Stimulated activated naive B cell treated with anti-CD40 and anti-IgM and Interleukin-4, amounts not matched to agents 10 μg/mL and 1 μg/mL and 100 μg/mL, for 72 hours (primary cell): Measurements from ENCODE around the gene LSM2.
"Not testable (repeated sequence)": the region's sequence is repeated elsewhere in the genome, so short reads cannot be mapped to it uniquely, and the experiment has no call there.

Experiments
- ATAC-seq, 2 donors: fragments of 150-1000 bp; cut with Tn5 transposase; replicated peaks; 2 replicates each; pipeline ENCODE4 v1.10.0; 2021; ENCODE audit warnings: moderate library complexity in 1 of 2
- DNase-seq: peaks from one replicate; pipeline ENCODE4 v3.0.0; 2021
- H3K27ac Mint-ChIP-seq: one replicate; pipeline ENCODE4 v1.8.0; 2022; ENCODE audit warnings: mild to moderate bottlenecking, mixed read lengths
- H3K27me3 Mint-ChIP-seq, 2 donors: one replicate each; pipeline ENCODE4 v1.8.0; 2022; ENCODE audit warnings: mixed read lengths in 2 of 2
- H3K36me3 Mint-ChIP-seq, 2 donors: one replicate each; pipeline ENCODE4 v1.8.0; 2022; ENCODE audit warnings: mixed read lengths in 2 of 2, mild to moderate bottlenecking in 1 of 2
- H3K4me1 Mint-ChIP-seq, 2 donors: one replicate each; pipeline ENCODE4 v1.8.0; 2022; ENCODE audit warnings: mixed read lengths in 2 of 2, mild to moderate bottlenecking in 1 of 2
- H3K4me3 Mint-ChIP-seq, 2 donors: one replicate each; pipeline ENCODE4 v1.8.0; 2022; ENCODE audit warnings: mild to moderate bottlenecking in 2 of 2, mixed read lengths in 2 of 2, moderate library complexity in 1 of 2
- H3K9me3 Mint-ChIP-seq, 2 donors: one replicate each; pipeline ENCODE4 v1.8.0; 2022; ENCODE audit warnings: mixed read lengths in 2 of 2, mild to moderate bottlenecking in 1 of 2

Gene LSM2

DNA sequence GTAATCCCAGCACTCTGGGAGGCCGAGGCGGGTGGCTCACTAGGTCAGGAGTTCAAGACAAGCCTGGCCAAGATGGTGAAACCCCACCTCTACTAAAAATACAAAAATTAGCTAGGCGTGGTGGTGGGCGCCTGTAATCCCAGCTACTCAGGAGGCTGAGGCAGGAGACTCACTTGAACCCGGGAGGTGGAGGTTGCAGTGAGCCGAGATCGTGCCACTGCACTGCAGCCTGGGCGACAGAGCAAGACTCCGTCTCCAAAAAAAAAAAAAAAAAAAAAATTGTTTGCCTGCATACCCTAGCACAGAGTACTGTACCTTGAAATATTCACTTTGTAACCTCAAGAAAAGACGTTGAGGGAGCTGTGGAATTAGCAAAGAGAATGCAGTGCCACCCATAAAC lies 13.6 kb upstream of the LSM2 start:
- H3K4me1 Mint-ChIP-seq, result peaks cover 33 to 54% of the 10 kb centered on the region in 2 donors
- not testable (repeated sequence) for H3K27me3 Mint-ChIP-seq

DNA sequence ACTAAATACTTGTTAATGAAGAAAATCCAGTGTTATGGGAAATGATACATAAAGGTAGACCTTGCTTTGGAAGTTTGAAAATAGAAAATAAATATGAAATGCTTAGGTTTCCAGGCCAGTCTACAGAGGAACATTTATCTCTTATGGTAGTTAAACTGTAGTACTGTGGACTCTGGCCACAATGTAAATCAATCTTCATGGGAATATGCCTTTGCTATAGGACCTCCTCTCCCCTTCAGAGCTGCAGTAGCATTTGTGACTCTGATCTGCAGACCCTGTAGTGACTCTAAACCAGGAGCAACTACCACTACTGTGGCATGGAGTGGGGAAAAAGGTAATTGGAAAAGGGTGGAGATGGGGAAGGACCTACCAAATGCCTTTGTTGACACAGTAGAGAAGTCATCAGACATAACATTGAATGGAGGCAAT lies 13.1 kb upstream of the LSM2 start:
- H3K27ac Mint-ChIP-seq, result no peak overlapping the region
- H3K4me3 Mint-ChIP-seq, result peak overlapping the region in 1 of 2 donors; percentile 42

More for the DNA sequence above, 13.6 kb upstream of the LSM2 start:
- not testable (repeated sequence) for ATAC-seq, H3K4me3 Mint-ChIP-seq, H3K27ac Mint-ChIP-seq, DNase-seq, H3K9me3 Mint-ChIP-seq, H3K36me3 Mint-ChIP-seq

DNA sequence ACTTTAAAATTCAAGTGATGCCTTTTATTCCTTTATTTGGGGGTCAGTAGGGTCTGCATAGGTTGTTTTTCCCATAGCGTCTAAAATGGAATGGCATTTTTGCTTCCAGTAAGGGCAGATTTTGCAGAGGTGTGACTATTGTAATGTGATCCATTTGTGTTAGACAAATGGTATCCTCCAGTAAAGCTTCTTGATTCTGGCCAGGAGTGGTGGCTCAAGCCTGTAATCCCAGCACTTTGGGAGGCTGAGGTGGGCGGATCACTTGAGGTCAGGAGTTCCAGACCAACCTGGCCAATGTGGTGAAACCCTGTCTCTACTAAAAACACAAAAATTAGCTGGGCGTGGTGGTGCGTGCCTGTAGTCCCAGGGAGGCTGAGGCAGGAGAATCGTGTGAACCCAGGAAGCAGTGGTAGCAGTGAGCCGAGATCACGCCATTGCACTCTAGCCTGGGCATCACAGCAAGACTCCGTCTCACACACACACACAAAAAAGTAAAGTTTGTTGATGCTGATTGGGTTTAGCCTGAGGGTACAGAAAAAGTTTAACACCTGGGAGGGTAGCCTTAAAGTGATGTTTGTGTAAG lies 11.3 kb upstream of the LSM2 start:
- H3K9me3 Mint-ChIP-seq, ATAC-seq, H3K36me3 Mint-ChIP-seq, DNase-seq, H3K27me3 Mint-ChIP-seq: not testable (repeated sequence)
- Mint-ChIP-seq H3K4me3 (peak overlapping the region; percentile 78), H3K4me1 (peaks cover 32 to 52% of the 10 kb centered on the region in 2 donors), H3K27ac (peak overlapping the region; percentile 37)

More for the DNA sequence above, 13.1 kb upstream of the LSM2 start:
- Mint-ChIP-seq H3K9me3 (no peaks in the 10 kb centered on the region), H3K36me3 (no peaks in the 10 kb centered on the region), H3K27me3 (no peaks in the 10 kb centered on the region), H3K4me1 (peaks cover 32 to 55% of the 10 kb centered on the region in 2 donors)
- ATAC-seq, result no peak
- DNase-seq, result no peak

DNA sequence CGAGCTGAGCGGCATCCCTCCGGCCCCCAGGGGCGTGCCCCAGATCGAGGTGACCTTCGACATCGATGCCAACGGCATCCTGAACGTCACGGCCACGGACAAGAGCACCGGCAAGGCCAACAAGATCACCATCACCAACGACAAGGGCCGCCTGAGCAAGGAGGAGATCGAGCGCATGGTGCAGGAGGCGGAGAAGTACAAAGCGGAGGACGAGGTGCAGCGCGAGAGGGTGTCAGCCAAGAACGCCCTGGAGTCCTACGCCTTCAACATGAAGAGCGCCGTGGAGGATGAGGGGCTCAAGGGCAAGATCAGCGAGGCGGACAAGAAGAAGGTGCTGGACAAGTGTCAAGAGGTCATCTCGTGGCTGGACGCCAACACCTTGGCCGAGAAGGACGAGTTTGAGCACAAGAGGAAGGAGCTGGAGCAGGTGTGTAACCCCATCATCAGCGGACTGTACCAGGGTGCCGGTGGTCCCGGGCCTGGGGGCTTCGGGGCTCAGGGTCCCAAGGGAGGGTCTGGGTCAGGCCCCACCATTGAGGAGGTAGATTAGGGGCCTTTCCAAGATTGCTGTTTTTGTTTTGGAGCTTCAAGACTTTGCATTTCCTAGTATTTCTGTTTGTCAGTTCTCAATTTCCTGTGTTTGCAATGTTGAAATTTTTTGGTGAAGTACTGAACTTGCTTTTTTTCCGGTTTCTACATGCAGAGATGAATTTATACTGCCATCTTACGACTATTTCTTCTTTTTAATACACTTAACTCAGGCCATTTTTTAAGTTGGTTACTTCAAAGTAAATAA lies 10.6 kb upstream of the LSM2 start:
- Mint-ChIP-seq H3K27ac (peak overlapping the region; percentile 37), H3K4me3 (peak overlapping the region; percentile 78), H3K4me1 (peaks cover 32 to 50% of the 10 kb centered on the region in 2 donors)
- not testable (repeated sequence) for H3K9me3 Mint-ChIP-seq, ATAC-seq, H3K27me3 Mint-ChIP-seq, DNase-seq, H3K36me3 Mint-ChIP-seq

DNA sequence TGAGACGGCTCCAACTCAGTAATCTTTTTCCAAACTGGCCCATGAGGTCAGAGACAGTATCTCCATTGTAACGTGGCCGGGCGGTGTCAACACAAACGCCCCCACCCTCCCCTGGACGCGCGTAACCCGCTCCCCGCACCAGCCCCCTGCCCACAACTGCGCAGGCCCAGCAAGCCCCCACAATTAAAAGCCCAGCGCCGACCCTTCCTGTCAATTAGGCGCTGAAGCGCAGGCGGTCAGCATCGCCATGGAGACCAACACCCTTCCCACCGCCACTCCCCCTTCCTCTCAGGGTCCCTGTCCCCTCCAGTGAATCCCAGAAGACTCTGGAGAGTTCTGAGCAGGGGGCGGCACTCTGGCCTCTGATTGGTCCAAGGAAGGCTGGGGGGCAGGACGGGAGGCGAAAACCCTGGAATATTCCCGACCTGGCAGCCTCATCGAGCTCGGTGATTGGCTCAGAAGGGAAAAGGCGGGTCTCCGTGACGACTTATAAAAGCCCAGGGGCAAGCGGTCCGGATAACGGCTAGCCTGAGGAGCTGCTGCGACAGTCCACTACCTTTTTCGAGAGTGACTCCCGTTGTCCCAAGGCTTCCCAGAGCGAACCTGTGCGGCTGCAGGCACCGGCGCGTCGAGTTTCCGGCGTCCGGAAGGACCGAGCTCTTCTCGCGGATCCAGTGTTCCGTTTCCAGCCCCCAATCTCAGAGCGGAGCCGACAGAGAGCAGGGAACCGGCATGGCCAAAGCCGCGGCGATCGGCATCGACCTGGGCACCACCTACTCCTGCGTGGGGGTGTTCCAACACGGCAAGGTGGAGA lies 8.5 kb upstream of the LSM2 start, which contains the start of the genes HSPA1A and HSPA1L:
Gene HSPA1A, plus strand, starts transcription at position 519 of the 814 bp plus-strand sequence. Its CDS starts 214 bp downstream, at position 733.
Gene HSPA1L, minus strand, starts transcription at position 259 of the 814 bp plus-strand sequence. CDS start 3,311 bp downstream, outside the sequence.
- no peaks in the 10 kb centered on the region for H3K27me3 Mint-ChIP-seq
- peak within 1 kb of the TSS; percentile 97 for H3K27ac Mint-ChIP-seq
- peak within 1 kb of the TSS; percentile 96 to 99 for H3K4me3 Mint-ChIP-seq
- H3K36me3 Mint-ChIP-seq, result peaks cover 2 to 8% of the 10 kb centered on the region in 2 donors
- DNase-seq (peak; percentile 68), ATAC-seq (peak; percentile 55 to 64)
- H3K4me1 Mint-ChIP-seq, result peaks cover 25 to 38% of the 10 kb centered on the region in 2 donors
- H3K9me3 Mint-ChIP-seq, result no peaks in the 10 kb centered on the region

DNA sequence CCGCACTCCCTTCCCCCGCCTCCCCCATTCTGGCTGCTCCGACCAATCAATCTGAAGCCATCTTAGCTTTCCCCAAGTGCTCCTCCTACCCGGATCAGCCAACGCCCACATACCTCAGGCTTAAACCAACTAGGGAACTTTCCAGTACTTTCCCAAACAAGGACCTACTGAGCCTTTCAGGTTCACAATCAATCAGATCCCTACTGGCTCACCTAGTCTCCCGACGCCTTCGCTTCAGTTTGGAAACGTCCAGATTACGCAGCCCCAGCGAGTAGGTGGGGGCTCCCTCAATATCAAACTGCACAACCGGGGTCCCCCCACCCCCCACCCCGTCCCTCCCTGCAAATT lies 7.9 kb upstream of the LSM2 start:
- no peaks in the 10 kb centered on the region for H3K9me3 Mint-ChIP-seq
- no peaks in the 10 kb centered on the region for H3K27me3 Mint-ChIP-seq
- DNase-seq (peak; percentile 57), ATAC-seq (peak; percentile 68 to 69)
- H3K36me3 Mint-ChIP-seq, result peaks cover 2 to 11% of the 10 kb centered on the region in 2 donors
- peak overlapping the region; percentile 96 to 99 for H3K4me3 Mint-ChIP-seq
- H3K4me1 Mint-ChIP-seq, result peaks cover 23 to 33% of the 10 kb centered on the region in 2 donors
- peak overlapping the region; percentile 97 for H3K27ac Mint-ChIP-seq

DNA sequence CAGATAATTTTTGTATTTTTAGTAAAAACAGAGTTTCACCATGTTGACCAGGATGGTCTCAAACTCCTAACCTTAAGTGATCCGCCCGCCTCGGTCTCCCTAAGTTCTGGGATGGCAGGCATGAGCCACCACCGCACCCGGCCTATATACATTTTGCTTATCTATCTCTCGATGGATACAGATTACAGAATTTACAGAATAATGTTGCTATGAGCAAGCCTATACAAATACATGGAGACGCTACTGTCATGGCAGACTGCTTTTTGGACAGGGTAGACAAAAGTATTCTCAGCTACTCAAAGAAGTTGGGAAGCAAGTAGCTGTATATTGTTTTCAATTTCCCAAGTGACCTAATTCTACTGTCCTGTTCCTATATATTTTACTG lies 6.7 kb upstream of the LSM2 start:
- no peak for DNase-seq
- peak overlapping the region; percentile 84 to 96 for H3K4me3 Mint-ChIP-seq
- no peak overlapping the region for H3K27ac Mint-ChIP-seq
- peaks cover 21 to 33% of the 10 kb centered on the region in 2 donors for H3K4me1 Mint-ChIP-seq
- H3K36me3 Mint-ChIP-seq, result peaks cover 2 to 11% of the 10 kb centered on the region in 2 donors
- no peaks in the 10 kb centered on the region for H3K9me3 Mint-ChIP-seq
- H3K27me3 Mint-ChIP-seq, result no peaks in the 10 kb centered on the region
- no peak for ATAC-seq

DNA sequence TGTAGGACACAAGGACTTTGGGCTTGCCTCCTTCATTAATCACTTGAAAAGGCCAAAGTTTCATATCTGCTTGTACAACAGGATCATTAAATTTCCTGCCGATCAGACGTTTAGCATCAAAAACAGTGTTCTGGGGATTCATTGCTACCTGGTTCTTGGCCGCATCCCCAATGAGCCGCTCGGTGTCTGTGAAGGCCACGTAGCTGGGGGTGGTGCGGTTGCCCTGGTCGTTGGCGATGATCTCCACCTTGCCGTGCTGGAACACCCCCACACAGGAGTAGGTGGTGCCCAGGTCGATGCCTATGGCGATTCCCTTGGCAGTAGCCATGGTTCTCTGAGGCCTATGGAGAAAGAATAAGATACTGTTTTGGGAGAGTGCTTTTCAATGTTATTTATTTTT lies 4.9 kb upstream of the LSM2 start:
- Mint-ChIP-seq H3K27me3 (no peaks in the 10 kb centered on the region), H3K4me3 (no peak overlapping the region), H3K4me1 (peaks cover 12 to 25% of the 10 kb centered on the region in 2 donors), H3K36me3 (peaks cover 2 to 11% of the 10 kb centered on the region in 2 donors), H3K27ac (no peak overlapping the region), H3K9me3 (no peaks in the 10 kb centered on the region)
- ATAC-seq (no peak), DNase-seq (no peak)

DNA sequence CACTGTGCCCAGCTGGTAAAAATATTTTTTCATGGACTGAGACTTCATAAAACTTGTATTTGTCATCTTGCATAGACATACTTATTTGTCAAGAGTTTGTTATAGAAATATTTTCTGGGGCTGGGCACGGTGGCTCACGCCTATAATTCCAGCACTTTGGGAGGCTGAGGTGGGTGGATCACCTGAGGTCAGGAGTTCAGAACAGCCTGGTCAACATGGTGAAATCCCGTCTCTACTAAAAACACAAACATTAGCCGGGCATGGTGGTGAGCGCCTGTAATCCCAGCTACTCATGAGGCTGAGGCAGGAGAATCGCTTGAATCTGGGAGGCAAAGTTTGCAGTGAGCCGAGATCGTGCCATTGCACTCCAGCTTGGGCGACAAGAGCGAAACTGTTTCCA lies 1.8 kb upstream of the LSM2 start:
- H3K4me3 Mint-ChIP-seq, H3K9me3 Mint-ChIP-seq, H3K27me3 Mint-ChIP-seq, H3K27ac Mint-ChIP-seq, ATAC-seq, DNase-seq: not testable (repeated sequence)
- H3K4me1 Mint-ChIP-seq, result peaks cover 15 to 20% of the 10 kb centered on the region in 2 donors
- H3K36me3 Mint-ChIP-seq, result peaks cover 2 to 20% of the 10 kb centered on the region in 2 donors

DNA sequence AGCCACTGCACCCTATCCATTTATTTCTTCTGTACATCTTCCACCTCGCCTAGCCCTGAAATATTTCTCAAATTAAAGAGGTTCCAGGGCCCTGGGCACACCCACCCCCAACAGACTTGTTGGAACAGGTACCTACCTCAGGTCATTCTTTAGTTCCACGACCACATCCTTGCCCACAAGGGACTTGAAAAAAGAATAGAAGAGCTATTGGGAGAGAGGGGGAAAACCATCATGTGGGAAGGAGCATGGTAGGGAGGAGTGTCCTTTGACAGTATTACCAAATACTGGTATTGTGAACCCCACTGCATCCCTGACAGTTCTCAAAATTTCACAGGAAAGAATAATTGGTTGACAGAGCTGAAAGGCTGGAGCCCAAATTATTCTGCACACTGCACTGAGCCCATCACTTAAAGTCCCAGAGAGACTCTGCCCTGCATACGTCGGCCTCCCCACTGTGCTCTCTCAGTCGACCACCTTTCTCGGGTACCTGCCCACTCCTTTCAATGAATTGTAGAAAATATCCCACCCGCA lies 762 bp downstream of the LSM2 start:
- no peak for DNase-seq
- Mint-ChIP-seq H3K27ac (peak overlapping the region; percentile 98), H3K4me3 (peak overlapping the region; percentile 94 to 95), H3K4me1 (peaks cover 12 to 24% of the 10 kb centered on the region in 2 donors), H3K27me3 (no peaks in the 10 kb centered on the region), H3K9me3 (no peaks in the 10 kb centered on the region), H3K36me3 (peaks cover 12 to 28% of the 10 kb centered on the region in 2 donors)
- ATAC-seq, result peak; percentile 44 to 46

DNA sequence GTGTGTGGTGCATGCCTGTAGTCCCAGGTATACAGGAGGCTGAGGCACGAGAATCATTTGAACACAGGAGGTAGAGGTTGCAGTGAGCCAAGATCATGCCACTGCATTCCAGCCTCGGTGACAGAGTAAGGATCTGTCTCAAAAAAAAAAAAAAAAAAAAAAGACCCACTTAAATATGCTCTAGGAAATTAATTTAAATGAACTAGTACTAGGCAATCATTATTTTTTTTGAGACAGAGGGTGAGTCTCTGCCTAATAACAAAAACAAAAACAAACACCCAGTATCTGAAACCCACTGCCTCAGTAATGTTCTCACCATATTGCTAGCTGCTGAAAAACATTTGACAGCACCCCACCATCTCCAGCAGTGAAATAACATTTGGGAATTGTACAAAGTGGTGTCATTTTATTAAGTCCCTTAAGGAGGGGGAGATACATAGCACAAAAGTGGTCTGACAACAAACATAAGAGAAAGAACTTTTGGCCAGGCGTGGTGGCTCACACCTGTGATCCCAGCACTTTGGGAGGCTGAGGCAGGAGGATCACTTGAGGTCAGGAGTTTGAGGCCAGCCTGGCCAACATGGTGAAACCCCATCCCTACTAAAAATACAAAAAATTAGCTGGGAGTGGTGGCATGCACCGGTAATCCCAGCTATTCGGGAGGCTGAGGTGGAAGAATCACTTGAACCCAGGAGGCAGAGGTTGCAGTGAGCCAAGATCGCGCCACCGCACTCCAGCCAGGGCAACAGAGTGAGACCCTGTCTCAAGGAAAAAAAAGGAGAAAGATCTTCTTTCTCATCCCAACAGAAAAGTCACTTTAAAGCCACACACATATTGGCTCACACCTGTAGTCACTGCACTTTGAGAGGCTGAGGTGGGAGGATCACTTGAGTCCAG lies 5.5 kb downstream of the LSM2 start:
- DNase-seq, ATAC-seq, H3K9me3 Mint-ChIP-seq, H3K27me3 Mint-ChIP-seq, H3K4me3 Mint-ChIP-seq, H3K27ac Mint-ChIP-seq: not testable (repeated sequence)
- Mint-ChIP-seq H3K4me1 (peaks cover 13 to 35% of the 10 kb centered on the region in 2 donors), H3K36me3 (peaks cover 17 to 21% of the 10 kb centered on the region in 2 donors)

DNA sequence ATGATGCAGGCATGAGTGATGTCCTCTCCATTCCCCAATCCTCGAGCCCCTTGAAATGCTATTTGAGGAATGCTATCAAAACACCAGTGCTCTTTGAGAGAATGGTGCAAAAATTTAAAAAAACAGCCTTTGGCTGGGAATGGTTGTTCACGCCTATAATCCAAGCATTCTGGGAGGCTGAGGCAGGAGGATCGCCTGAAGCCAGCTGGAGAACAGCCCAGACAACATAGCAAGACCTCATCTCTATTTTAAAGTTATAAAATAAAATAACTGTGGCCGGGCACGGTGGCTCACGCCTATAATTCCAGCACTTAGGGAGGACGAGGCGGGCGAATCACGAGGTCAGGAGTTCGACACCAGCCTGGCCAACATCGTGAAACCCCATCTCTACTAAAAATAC lies 7.0 kb downstream of the LSM2 start:
- Mint-ChIP-seq H3K4me3 (no peak overlapping the region), H3K9me3 (no peaks in the 10 kb centered on the region), H3K36me3 (peaks cover 19 to 20% of the 10 kb centered on the region in 2 donors), H3K27ac (no peak overlapping the region), H3K27me3 (no peaks in the 10 kb centered on the region), H3K4me1 (peaks cover 8 to 32% of the 10 kb centered on the region in 2 donors)
- DNase-seq (no peak), ATAC-seq (no peak)

DNA sequence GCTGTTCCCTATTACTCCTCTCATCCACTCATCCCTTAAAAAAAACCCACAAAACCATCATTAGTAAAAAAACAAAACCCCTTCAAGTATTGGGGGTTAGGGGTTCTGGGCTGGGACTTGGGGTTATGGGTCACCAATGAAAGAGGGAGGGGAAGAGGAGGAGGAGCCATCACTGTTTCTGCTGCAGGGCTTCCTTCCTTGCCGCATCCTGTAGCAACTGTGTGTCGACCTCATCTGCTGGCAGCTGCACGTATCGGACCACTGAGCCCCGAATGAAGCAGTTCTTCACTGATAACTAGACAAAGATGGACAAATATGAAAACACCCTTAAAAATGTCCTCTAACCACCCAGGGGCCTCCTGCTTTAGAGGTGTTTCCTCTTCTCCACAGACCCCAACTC lies 9.2 kb downstream of the LSM2 start:
- Mint-ChIP-seq H3K27ac (peak overlapping the region; percentile 87), H3K36me3 (peaks cover 17 to 21% of the 10 kb centered on the region in 2 donors), H3K4me1 (peaks cover 20 to 41% of the 10 kb centered on the region in 2 donors), H3K27me3 (no peaks in the 10 kb centered on the region), H3K4me3 (peak overlapping the region; percentile 13 to 14), H3K9me3 (no peaks in the 10 kb centered on the region)
- DNase-seq, result no peak
- no peak for ATAC-seq
